Limb (tissue), 2 donors: ENCODE measurements around the gene KMT2A.
"Not testable (repeated sequence)": the region's sequence is repeated elsewhere in the genome, so short reads cannot be mapped to it uniquely, and the experiment has no call there.

Experiments
- DNase-seq, 2 donors: peaks; one replicate each; pipeline ENCODE4 v3.0.0-alpha.2; 2016; ENCODE audit errors: extremely low spot score in 2 of 2

KMT2A gene

DNA sequence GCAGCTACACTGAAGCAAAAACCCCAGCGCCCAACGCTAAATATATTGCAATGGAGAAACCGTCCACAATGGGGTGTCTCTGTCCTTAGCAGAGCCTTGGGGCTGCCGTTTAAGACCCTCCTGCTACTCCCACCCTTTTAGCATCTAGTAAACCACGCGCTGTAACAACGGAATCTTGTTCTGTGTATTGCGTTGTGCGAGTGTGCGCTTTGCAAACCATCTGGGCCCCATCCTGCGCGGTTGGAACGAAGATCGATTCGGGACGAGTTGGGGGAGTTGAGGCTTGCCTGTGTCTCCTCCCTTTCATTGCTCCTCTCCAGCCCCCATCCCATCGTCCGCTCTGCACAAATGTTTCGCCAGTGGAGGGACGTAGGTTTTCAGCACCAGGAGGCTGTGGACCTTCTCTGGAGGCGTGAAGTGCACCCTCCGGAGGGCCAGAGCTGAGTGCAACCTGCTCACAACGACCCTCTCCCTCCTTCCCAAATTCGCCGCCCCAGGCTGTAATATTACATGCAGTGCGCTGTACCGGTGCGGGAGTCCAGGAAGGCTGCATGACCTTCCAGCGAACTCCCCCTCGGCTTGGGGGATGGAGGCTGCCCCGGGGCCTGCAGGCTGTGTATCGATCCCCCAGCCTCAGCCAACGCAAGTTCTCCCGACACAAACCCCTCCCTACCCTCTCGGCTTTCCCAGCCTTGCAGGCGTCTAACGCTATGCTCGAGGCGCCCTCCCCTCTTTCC, 1.6 kb upstream of the KMT2A start:
- DNase-seq = peak; percentile 49 to 73

GRCh38 chr11:118435290-118435892, 901 bp upstream of the KMT2A start:
- peak; percentile 61 to 85 for DNase-seq

DNA sequence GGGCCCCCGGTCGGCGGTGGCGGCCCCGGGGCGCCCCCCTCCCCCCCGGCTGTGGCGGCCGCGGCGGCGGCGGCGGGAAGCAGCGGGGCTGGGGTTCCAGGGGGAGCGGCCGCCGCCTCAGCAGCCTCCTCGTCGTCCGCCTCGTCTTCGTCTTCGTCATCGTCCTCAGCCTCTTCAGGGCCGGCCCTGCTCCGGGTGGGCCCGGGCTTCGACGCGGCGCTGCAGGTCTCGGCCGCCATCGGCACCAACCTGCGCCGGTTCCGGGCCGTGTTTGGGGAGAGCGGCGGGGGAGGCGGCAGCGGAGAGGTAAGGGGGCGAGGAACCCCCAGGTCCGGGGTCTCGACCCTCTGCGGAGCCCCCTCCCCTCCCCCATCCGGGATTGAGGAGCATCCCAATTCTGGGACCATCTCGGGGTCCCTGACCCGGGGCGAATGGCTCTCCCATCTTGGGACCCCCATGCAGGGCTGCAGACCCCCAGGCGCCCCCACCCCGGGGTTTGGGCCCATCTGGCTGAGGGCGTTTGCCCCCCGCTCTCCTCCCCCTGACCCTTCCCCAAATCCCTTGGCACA, 431 bp downstream of the KMT2A start:
- DNase-seq = peak in 1 of 2 donors; percentile 75

GRCh38 chr11:118437208-118438125, 1.2 kb downstream of the KMT2A start:
- peak; percentile 19 to 69 for DNase-seq

- peak; percentile 65 to 86 for DNase-seq
These were observed 2.1 kb downstream of the KMT2A start for GRCh38 chr11:118438314-118438931.

DNA sequence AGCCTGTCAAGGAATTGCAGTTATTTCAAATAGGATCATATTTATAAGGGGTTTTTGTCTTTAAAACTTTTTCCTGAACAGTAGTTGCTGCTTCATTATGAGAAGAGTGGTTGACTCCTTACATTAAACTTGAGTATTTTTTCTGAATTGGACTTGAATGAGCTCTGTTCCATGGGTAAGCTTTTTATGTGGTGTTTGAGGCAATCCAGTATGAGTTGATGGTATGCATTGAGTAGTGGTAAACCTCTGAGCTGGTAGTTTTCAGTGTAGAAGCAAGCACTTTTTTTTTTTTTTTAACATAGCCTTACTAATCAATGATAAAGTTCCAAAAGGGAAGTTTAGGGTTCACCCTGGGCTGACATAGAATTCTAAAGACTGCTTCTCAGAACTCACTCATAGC, 3.4 kb downstream of the KMT2A start:
- no peak for DNase-seq

- DNase-seq = no peak
These were observed 5.5 kb downstream of the KMT2A start for GRCh38 chr11:118441770-118442275.

DNA sequence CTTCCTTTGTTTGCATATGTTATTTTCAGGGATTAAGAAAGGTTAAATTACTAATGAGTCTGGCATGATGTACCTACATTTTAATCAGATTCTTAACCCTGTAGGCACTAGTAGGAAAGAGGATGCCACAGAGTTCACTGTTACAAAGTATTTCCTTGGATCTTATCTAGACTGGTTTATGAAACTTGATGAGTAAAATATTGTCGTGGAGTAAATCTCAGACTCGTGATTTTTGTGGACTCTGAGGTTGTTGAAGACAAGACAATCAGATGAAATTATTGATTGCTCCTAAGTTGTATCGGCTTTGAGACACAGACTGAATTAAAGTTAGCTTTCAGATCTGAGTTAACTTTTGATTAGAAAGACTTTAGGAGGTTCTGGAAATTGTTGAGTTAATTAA, 6.0 kb downstream of the KMT2A start:
- DNase-seq = no peak

DNA sequence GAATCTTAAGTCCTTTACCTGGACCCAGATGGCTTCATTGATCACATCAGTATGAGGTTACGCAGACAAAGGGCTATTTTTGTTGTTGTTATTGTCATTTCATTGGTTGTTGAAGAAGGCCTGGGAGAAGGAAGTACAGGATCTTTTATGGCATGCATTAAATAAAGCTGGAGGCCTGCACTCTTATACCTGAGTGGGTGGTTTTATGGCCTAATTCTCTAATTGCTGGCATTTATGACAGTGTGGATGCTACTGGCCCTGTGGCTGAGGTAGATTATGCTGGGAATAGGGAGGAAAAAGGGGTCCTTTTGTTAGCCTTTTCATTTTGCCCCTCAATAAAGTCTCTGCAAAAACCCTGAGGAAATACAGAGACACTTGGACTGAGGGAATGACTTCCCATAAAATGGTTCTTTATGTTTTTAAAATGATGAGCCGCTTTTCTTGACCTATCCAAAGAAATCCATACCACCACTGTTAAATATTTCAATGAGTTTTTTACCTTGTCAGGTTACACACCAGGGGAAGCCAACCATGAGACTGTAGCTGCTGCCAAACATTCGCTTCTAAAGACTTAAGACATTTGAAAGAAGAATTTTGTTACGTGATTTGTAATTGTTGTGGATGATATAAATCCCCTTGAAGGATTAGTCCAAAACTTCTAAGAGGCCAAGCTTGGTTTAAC, 6.8 kb downstream of the KMT2A start:
- no peak for DNase-seq

DNA sequence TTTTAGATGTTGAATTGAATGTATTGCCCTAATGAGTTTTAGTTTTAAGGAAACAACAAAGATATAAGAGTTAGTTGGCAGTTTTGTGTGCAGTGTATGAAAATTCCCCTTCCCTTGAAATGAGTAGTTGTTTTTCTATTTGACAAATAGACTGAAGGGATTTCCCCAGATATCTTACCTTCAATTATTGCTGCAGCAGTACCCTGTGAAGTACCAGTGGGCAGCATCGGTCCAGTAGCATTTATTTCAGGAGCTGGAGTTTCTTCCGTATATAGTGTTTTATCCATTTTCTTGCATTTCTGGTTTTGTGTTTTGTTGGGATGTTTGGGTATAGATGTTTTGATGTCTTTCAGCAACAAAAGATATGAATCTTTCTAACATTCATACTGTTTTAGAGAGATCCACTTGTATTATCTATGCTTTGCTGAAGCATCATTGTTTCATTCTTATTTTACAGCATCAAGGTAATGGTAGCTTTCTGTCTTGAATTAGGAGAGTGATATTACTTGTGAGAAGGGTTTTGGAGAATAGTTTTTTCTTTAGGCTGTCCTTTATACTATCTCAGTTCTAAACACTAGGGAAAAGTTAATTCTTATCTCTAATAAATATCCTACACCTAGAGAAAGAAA, 7.4 kb downstream of the KMT2A start:
- no peak for DNase-seq

DNA sequence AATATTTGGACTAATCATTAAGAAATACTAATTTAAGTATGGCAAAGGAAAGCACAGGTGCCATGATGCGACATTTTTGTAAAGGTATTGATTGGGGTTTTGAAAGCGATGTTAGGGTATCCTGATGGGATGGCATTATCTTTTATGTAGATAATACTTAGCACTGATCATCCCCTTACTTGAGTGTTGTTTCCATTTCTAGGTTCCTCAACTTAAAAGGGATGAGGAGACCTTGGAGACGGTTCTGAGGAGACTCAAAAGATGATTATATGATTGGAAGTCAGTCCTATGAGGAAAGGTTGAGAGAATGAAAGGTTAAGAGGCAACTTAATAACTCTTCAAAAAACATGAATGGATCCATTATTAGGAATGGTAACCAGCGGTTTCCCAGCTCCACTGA, 11.1 kb downstream of the KMT2A start:
- DNase-seq = no peak

- no peak for DNase-seq
These were observed 12.0 kb downstream of the KMT2A start for GRCh38 chr11:118448294-118448693.

DNA sequence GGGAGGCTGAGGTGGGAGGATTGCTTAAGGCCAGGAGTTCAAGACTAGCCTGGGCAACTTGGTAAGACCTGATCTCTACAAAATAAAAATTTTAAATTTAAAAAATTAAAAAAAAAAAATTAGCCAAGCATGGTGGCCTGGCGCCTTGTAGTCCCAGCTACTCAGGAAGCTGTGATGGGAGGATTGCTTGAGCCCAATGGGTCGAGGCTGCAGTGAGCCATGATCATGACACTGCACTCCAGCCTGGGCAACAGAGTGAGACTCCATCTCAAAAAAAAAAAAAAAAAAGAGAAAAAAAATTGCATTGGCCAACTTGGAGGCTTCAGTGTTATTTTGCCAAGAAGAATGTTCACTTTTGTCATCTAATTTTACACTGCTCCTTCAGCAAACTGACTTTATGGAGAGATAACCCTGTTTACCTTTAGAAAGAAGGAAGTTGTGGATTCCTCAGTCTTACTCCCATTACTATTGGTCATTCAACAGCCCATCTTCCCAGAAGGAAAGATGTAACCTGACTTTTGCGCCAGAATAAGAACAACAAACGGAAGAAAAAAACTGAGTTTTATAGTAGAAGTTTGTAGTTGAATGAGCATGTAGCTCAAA, 13.1 kb downstream of the KMT2A start:
- no peak for DNase-seq

DNA sequence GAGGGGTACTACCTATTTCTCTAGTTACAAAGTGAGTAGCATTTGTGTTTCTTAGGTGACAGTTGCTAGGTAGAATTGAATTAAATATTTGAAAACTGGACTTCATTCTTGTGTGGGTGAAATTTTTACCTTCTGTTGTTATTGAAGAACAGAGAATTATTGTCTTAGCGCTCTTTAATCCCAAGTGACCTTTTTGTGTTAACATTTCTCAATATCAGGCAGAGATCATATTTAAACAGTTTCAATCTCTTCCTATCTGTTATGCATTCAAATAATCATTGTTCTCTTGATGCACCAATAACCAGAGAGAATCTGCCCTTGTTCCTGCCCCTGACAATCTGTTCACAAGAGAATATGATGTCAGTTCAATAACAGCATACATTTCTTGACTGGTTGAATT, 14.2 kb downstream of the KMT2A start:
- DNase-seq = no peak

DNA sequence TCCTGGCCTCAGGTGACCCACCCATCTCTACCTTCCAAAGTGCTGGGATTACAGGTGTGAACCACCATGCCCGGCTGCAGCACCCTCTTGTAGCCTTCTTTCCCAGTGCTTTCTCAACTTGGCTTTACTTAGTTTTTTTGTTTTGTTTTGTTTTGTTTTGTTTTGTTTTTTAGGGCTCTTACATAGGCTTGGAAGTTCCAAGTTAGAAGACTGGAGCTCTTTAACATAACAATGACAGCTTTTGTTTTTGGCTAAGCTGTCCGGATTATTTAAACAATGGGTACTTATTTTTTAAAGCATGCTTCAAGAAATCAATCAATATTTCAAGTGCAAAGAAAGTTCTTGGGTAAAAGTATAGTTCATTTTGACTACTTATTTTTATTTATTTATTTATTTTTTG, 25.9 kb downstream of the KMT2A start:
- no peak for DNase-seq

GRCh38 chr11:118468968-118469367, 32.7 kb downstream of the KMT2A start:
- DNase-seq = not testable (repeated sequence)

DNA sequence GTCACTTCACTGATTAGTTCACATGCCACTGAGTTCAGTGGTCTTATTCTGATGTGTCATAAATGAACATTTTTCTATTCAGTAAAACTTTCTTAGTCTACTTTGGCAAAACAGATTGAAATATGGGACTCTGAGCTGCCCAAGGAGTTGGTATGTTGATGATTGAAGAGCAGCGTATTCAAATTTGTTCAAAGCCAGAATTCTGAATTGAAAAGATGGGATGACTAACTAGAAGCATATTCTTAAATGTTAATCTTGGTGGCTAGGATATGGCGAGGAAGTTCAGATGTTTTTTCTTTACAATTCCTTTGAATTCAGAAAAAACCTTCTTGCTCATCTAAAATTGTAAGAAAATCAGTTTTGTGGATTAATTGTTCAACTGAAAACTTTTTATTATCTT, 34.7 kb downstream of the KMT2A start:
- DNase-seq = no peak

DNA sequence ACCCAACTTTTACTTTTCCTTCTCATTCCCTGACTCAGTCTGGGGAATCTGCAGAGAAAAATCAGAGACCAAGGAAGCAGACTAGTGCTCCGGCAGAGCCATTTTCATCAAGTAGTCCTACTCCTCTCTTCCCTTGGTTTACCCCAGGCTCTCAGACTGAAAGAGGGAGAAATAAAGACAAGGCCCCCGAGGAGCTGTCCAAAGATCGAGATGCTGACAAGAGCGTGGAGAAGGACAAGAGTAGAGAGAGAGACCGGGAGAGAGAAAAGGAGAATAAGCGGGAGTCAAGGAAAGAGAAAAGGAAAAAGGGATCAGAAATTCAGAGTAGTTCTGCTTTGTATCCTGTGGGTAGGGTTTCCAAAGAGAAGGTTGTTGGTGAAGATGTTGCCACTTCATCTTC, 37.2 kb downstream of the KMT2A start:
- DNase-seq = no peak

DNA sequence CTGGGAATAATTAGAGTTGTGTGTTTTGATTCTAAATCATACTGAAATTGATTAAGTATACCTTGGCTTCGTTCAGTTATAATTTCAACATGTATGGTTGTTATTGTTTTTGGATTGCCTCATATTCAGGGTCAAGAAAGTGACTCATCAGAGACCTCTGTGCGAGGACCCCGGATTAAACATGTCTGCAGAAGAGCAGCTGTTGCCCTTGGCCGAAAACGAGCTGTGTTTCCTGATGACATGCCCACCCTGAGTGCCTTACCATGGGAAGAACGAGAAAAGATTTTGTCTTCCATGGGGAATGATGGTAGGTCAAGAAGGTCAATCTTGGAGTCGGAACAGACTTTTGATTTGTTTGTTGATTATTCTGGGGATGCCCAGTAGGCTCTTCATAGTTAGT, 40.4 kb downstream of the KMT2A start:
- no peak for DNase-seq

DNA sequence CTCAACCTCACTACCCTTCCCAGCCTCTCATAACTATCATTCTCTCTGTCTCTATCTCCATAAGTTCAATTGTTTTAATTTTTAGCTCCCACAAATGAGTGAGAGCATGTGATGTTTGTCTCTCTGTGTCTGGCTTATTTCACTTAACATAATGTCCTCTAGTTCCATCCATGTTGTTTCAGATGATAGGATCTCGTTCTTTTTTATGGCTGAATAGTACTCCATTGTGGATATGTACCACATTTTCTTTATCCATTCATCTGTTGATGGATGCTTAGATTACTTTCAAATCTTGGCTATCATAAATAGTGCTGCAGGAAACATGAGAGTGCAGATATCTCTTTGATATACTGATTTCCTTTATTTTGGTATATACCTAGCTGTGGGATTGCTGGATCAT, 44.9 kb downstream of the KMT2A start:
- DNase-seq = not testable (repeated sequence)
